NCI-H510A treated with DMSO at 0.1 percent for 48 hours (cell line): ENCODE data around the gene HACD2.

ENCODE experiments used
- DNase-seq: peaks from one replicate; lab custom pipeline; 2025; lab: John Stamatoyannopoulos, UW

The HACD2 gene

GRCh38 chr3:123481071-123481470 lies 103.8 kb downstream of the HACD2 start:
- DNase-seq, result no peak

- no peak for DNase-seq
Observed at GRCh38 chr3:123480428-123480827, 104.4 kb downstream of the HACD2 start.

GRCh38 chr3:123479891-123480290 lies 105.0 kb downstream of the HACD2 start:
- DNase-seq, result no peak

GRCh38 chr3:123478314-123478713 lies 106.5 kb downstream of the HACD2 start:
- DNase-seq, result peak; percentile 24

GRCh38 chr3:123476967-123477750 lies 107.7 kb downstream of the HACD2 start:
- DNase-seq, result peak; percentile 17

GRCh38 chr3:123475786-123476185 lies 109.1 kb downstream of the HACD2 start:
- DNase-seq, result no peak

- DNase-seq, result no peak
Observed at GRCh38 chr3:123471106-123471505, 113.7 kb downstream of the HACD2 start.

GRCh38 chr3:123469323-123469995 lies 115.4 kb downstream of the HACD2 start:
- DNase-seq, result no peak

GRCh38 chr3:123467046-123467445 lies 117.8 kb downstream of the HACD2 start:
- DNase-seq, result no peak

- DNase-seq, result no peak
Observed at GRCh38 chr3:123464211-123464610, 120.6 kb downstream of the HACD2 start.

- no peak for DNase-seq
Observed at GRCh38 chr3:123459862-123460261, 125.0 kb downstream of the HACD2 start.

- DNase-seq, result no peak
Observed at GRCh38 chr3:123458255-123458654, 126.6 kb downstream of the HACD2 start.

GRCh38 chr3:123457841-123458240 lies 127.0 kb downstream of the HACD2 start:
- no peak for DNase-seq

- no peak for DNase-seq
Observed at GRCh38 chr3:123453675-123454074, 131.2 kb downstream of the HACD2 start.

- DNase-seq, result no peak
Observed at GRCh38 chr3:123451186-123451585, 133.7 kb downstream of the HACD2 start.

- no peak for DNase-seq
Observed at GRCh38 chr3:123449997-123450604, 134.8 kb downstream of the HACD2 start.

GRCh38 chr3:123449102-123449996 lies 135.5 kb downstream of the HACD2 start:
- DNase-seq, result no peak

- no peak for DNase-seq
Observed at GRCh38 chr3:123448536-123449101, 136.2 kb downstream of the HACD2 start, which contains the start of gene ADCY5. Gene ADCY5, minus strand, starts transcription at chr3:123449090. Its CDS starts 545 bp downstream, at chr3:123448545.

- DNase-seq, result no peak
Observed at GRCh38 chr3:123447749-123448517, 136.9 kb downstream of the HACD2 start.

- DNase-seq, result no peak
Observed at GRCh38 chr3:123447416-123447748, 137.5 kb downstream of the HACD2 start.

- no peak for DNase-seq
Observed at GRCh38 chr3:123446610-123447109, 138.2 kb downstream of the HACD2 start.
